HL-60 (cell line): Measurements from ENCODE around the gene MAD1L1.

Experiments used
- POLR2AphosphoS5 ChIP-seq: IDR thresholded peaks from 2 replicates; pipeline ENCODE4 v1.6.1; 2012; ENCODE audit warnings: low read depth
- SPI1 ChIP-seq: IDR thresholded peaks from 2 replicates; pipeline ENCODE4 v1.6.1; 2012; ENCODE audit warnings: low read depth, mild to moderate bottlenecking, borderline replicate concordance
- TF ChIP-seq, protein P1 (sequence below): IDR thresholded peaks from one replicate; pipeline ENCODE4 v1.5.1; 2011; ENCODE audit warnings: low read length, control low read depth, inconsistent platforms; ENCODE audit not compliant: insufficient read depth
- TF ChIP-seq, protein P2 (sequence below): IDR thresholded peaks from 2 replicates; pipeline ENCODE4 v1.6.1; 2012; ENCODE audit warnings: low read depth; ENCODE audit not compliant: insufficient replicate concordance

DNA sequence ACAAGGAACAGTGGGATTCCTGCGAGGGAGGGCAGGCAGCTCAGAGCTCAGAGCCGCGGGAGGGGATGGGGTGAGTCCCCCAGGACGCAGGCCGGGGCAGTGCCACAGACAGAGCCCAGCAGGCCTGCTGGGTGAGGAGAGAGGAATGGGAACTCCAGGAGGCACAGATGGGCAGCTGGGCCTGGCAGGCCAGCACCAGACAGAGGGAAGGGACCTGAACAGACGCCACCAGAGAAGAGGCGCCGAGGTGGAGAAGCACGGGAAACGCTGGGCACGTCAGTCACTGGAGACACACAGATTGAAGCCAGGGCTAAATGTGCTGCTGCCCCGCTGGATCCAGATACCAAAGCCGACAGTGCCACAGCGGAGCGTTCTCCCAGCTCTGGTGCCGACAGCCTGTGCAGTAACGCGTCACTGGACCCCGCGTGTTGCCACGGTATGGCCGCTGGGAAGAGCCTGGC, 225.8 kb downstream of the MAD1L1 start:
- TF ChIP-seq POLR2AphosphoS5 (no peak), SPI1 (no peak)
- TF ChIP-seq, protein P1, sequence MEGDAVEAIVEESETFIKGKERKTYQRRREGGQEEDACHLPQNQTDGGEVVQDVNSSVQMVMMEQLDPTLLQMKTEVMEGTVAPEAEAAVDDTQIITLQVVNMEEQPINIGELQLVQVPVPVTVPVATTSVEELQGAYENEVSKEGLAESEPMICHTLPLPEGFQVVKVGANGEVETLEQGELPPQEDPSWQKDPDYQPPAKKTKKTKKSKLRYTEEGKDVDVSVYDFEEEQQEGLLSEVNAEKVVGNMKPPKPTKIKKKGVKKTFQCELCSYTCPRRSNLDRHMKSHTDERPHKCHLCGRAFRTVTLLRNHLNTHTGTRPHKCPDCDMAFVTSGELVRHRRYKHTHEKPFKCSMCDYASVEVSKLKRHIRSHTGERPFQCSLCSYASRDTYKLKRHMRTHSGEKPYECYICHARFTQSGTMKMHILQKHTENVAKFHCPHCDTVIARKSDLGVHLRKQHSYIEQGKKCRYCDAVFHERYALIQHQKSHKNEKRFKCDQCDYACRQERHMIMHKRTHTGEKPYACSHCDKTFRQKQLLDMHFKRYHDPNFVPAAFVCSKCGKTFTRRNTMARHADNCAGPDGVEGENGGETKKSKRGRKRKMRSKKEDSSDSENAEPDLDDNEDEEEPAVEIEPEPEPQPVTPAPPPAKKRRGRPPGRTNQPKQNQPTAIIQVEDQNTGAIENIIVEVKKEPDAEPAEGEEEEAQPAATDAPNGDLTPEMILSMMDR: no peak
- TF ChIP-seq, protein P2, sequence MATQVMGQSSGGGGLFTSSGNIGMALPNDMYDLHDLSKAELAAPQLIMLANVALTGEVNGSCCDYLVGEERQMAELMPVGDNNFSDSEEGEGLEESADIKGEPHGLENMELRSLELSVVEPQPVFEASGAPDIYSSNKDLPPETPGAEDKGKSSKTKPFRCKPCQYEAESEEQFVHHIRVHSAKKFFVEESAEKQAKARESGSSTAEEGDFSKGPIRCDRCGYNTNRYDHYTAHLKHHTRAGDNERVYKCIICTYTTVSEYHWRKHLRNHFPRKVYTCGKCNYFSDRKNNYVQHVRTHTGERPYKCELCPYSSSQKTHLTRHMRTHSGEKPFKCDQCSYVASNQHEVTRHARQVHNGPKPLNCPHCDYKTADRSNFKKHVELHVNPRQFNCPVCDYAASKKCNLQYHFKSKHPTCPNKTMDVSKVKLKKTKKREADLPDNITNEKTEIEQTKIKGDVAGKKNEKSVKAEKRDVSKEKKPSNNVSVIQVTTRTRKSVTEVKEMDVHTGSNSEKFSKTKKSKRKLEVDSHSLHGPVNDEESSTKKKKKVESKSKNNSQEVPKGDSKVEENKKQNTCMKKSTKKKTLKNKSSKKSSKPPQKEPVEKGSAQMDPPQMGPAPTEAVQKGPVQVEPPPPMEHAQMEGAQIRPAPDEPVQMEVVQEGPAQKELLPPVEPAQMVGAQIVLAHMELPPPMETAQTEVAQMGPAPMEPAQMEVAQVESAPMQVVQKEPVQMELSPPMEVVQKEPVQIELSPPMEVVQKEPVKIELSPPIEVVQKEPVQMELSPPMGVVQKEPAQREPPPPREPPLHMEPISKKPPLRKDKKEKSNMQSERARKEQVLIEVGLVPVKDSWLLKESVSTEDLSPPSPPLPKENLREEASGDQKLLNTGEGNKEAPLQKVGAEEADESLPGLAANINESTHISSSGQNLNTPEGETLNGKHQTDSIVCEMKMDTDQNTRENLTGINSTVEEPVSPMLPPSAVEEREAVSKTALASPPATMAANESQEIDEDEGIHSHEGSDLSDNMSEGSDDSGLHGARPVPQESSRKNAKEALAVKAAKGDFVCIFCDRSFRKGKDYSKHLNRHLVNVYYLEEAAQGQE: no peak
